ENCODE measurements around the gene DLX5.

DNA sequence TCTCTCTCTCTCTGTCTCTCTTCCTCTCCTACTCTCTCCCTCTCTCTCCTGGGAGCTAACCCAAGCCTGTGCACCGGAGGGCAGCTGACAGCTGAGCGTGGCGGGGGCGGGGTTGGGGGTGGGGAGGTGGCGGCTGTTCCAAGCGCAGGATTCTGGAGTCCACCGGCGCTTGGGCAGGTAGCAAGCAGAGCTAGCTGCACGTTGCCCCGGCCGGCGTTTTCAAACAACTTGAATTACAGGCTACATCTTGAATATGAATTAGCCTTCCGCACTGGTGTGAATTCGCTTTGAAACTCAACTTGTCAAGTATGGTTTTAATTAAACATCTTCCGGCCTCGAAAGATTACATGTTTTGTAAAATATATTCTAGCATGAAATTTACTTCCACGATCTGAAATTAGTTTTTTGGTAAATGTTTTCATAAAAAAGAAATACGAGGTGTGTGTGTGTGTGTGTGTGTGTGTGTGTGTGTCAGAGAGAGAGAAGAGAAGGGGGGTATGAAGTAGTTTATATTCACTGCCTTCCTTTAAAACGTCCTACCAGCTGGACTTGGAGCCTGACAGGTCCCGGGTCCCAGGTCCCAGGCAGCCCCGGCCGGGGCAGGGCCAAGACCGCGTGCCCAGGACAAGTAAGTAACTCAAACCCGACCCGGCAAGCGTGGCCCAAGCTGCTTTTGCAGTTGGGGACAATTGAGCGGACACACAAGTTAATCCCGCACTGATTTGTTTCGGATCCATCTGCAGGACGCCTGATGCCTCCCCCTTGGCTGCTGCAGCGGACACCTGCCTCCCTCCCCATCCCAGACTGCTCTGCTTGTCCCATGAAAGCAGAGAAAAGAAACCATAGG lies 28.3 kb downstream of the DLX5 start:
- TF ChIP-seq, protein P1, sequence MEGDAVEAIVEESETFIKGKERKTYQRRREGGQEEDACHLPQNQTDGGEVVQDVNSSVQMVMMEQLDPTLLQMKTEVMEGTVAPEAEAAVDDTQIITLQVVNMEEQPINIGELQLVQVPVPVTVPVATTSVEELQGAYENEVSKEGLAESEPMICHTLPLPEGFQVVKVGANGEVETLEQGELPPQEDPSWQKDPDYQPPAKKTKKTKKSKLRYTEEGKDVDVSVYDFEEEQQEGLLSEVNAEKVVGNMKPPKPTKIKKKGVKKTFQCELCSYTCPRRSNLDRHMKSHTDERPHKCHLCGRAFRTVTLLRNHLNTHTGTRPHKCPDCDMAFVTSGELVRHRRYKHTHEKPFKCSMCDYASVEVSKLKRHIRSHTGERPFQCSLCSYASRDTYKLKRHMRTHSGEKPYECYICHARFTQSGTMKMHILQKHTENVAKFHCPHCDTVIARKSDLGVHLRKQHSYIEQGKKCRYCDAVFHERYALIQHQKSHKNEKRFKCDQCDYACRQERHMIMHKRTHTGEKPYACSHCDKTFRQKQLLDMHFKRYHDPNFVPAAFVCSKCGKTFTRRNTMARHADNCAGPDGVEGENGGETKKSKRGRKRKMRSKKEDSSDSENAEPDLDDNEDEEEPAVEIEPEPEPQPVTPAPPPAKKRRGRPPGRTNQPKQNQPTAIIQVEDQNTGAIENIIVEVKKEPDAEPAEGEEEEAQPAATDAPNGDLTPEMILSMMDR (conservative IDR thresholded peaks at IDR 0.05 in 1 of 2, IDR thresholded peaks at IDR 0.05 in 1 of 2; ENCODE audit: low read depth in 1 of 2, low read length in 2 of 2) = no peak
- no peak for TF ChIP-seq EZH2 (IDR thresholded peaks at IDR 0.05; ENCODE audit: low read length, missing control alignments)
